Measurements from ENCODE around the gene BMP6.

DNA sequence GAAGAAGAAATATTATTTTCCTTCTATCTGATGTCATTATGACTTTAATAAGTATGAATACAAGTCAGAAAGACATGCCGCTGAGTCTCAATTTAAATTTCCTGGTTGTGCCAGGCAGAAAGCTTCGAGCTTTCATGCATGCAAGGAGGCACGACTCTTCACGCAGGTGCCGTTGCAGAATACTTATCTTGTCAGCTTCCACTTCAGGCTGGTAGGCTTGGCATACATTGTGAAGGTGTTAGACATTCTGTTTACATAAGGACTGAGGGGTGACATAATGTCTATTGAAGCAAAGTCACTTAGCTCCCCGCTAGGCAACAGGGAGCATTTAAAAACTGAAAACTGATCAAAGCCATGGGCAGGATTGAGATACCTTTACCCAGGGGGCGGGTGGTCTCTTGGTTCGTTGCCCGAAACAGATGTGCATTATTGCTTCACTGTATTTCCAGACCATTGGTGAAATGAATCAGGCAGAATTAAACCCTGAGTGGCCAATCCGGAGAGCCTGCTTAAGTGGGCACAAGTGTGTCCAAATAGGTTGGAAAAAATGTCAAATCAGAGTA, 16.4 kb downstream of the BMP6 start:
- TF ChIP-seq, protein P1, sequence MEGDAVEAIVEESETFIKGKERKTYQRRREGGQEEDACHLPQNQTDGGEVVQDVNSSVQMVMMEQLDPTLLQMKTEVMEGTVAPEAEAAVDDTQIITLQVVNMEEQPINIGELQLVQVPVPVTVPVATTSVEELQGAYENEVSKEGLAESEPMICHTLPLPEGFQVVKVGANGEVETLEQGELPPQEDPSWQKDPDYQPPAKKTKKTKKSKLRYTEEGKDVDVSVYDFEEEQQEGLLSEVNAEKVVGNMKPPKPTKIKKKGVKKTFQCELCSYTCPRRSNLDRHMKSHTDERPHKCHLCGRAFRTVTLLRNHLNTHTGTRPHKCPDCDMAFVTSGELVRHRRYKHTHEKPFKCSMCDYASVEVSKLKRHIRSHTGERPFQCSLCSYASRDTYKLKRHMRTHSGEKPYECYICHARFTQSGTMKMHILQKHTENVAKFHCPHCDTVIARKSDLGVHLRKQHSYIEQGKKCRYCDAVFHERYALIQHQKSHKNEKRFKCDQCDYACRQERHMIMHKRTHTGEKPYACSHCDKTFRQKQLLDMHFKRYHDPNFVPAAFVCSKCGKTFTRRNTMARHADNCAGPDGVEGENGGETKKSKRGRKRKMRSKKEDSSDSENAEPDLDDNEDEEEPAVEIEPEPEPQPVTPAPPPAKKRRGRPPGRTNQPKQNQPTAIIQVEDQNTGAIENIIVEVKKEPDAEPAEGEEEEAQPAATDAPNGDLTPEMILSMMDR (IDR thresholded peaks at IDR 0.05): no peak
- TF ChIP-seq POLR2A (IDR thresholded peaks at IDR 0.05): no peak

All from heart left ventricle (tissue), 13 donors.